ENCODE data around the gene RGL2.

DNA sequence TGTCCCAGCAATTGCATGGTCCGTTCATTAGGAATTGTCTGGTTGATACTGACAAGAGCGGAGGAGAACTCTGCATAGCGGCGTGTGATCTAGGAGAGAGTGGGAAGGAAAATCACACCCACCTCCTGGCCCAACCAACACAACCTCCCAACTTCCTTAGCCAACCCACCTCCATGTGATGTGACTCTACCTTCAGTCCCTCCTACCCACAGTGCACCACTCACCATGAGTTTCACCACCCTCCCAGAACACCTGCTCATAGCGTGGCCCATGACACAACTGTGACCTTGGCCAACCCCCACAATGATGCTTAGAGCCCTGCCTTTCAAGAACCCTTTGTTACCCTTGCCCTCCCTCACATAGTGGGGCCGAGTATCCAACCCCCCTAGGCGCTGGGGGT lies 34.7 kb downstream of the RGL2 start:
- TF ChIP-seq POLR2A (IDR thresholded peaks at IDR 0.05) (no peak), EP300 (IDR thresholded peaks at IDR 0.05) (no peak)
- TF ChIP-seq, protein P1, sequence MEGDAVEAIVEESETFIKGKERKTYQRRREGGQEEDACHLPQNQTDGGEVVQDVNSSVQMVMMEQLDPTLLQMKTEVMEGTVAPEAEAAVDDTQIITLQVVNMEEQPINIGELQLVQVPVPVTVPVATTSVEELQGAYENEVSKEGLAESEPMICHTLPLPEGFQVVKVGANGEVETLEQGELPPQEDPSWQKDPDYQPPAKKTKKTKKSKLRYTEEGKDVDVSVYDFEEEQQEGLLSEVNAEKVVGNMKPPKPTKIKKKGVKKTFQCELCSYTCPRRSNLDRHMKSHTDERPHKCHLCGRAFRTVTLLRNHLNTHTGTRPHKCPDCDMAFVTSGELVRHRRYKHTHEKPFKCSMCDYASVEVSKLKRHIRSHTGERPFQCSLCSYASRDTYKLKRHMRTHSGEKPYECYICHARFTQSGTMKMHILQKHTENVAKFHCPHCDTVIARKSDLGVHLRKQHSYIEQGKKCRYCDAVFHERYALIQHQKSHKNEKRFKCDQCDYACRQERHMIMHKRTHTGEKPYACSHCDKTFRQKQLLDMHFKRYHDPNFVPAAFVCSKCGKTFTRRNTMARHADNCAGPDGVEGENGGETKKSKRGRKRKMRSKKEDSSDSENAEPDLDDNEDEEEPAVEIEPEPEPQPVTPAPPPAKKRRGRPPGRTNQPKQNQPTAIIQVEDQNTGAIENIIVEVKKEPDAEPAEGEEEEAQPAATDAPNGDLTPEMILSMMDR (IDR thresholded peaks at IDR 0.05) = no peak
